WTC11 (cell line): ENCODE data around the gene SKI. TPM values are rescaled to one million over a fixed set of nuclear protein-coding genes. Genes with fewer than 3 reads are reported as not detected.

Experiments used
- ATAC-seq: fragments of 200-7000 bp; cut with Tn5 transposase; 2 replicates; pipeline ENCODE4 v1.10.0; 2021; ENCODE audit warnings: mild to moderate bottlenecking, moderate library complexity
- CTCF ChIA-PET: fragments of 300-600 bp; sonication (Branson Sonifier 250); formaldehyde crosslinking; loops from one replicate; lab custom pipeline; 2021; ENCODE audit warnings: antibody characterized with exemption; lab: Charles Lee
- POLR2A ChIA-PET: fragments of 350-600 bp; sonication (Branson Sonifier 250); formaldehyde crosslinking; loops from one replicate; lab custom pipeline; 2021; ENCODE audit warnings: antibody characterized with exemption; lab: Charles Lee
- DNase-seq: peaks from one replicate; pipeline ENCODE4 v3.0.0; 2021; ENCODE audit warnings: low spot score
- H3K27ac Mint-ChIP-seq: 2 replicates; pipeline ENCODE4 v1.8.0; 2021; ENCODE audit warnings: mixed read lengths
- H3K27me3 Mint-ChIP-seq: 2 replicates; pipeline ENCODE4 v1.8.0; 2021; ENCODE audit warnings: low read depth, mild to moderate bottlenecking, moderate library complexity, mixed read lengths
- H3K36me3 Mint-ChIP-seq: 2 replicates; pipeline ENCODE4 v1.8.0; 2021; ENCODE audit warnings: mixed read lengths
- H3K4me1 Mint-ChIP-seq: 2 replicates; pipeline ENCODE4 v1.8.0; 2022; ENCODE audit warnings: mixed read lengths
- H3K4me3 Mint-ChIP-seq: 2 replicates; pipeline ENCODE4 v1.8.0; 2021; ENCODE audit warnings: mild to moderate bottlenecking, moderate library complexity, mixed read lengths
- H3K9me3 Mint-ChIP-seq: 2 replicates; pipeline ENCODE4 v1.8.0; 2021; ENCODE audit warnings: mixed read lengths
- ATF2 ChIP-seq: sonication (generic); formaldehyde crosslinking; IDR thresholded peaks from 2 replicates; pipeline ENCODE4 v1.8.1; 2022; ENCODE audit warnings: low read depth, missing genetic modification reagents, borderline replicate concordance
- CBFB ChIP-seq: sonication (generic); formaldehyde crosslinking; IDR thresholded peaks from 2 replicates; pipeline ENCODE4 v1.8.1; 2022; ENCODE audit warnings: mild to moderate bottlenecking, low read depth, missing genetic modification reagents
- CTCF ChIP-seq: fragments of 200-600 bp; IDR thresholded peaks from 2 replicates; pipeline ENCODE4 v1.8.0; 2022; ENCODE audit warnings: antibody characterized with exemption
- ELF4 ChIP-seq: sonication (generic); formaldehyde crosslinking; IDR thresholded peaks from 2 replicates; pipeline ENCODE4 v1.8.1; 2022; ENCODE audit warnings: low read depth, mild to moderate bottlenecking, moderate library complexity, missing genetic modification reagents
- EMX1 ChIP-seq: fragments of 250-450 bp; sonication (Bioruptor Pico); IDR thresholded peaks from 2 replicates; pipeline ENCODE4 v1.8.0; 2021; ENCODE audit warnings: mild to moderate bottlenecking
- FOXJ3 ChIP-seq: sonication (generic); formaldehyde crosslinking; IDR thresholded peaks from 2 replicates; pipeline ENCODE4 v1.9.0; 2021; ENCODE audit warnings: missing genetic modification reagents, mild to moderate bottlenecking, borderline replicate concordance
- IRF1 ChIP-seq: sonication (generic); formaldehyde crosslinking; IDR thresholded peaks from 2 replicates; pipeline ENCODE4 v1.8.0; 2023; ENCODE audit warnings: missing genetic modification reagents
- MAX ChIP-seq: sonication (generic); formaldehyde crosslinking; IDR thresholded peaks from 2 replicates; pipeline ENCODE4 v1.8.0; 2022; ENCODE audit warnings: mild to moderate bottlenecking, missing genetic modification reagents
- MXD4 ChIP-seq: fragments of 250-450 bp; sonication (Bioruptor Pico); IDR thresholded peaks from 2 replicates; pipeline ENCODE4 v1.8.0; 2021; ENCODE audit warnings: mild to moderate bottlenecking, moderate library complexity, borderline replicate concordance
- MYBL2 ChIP-seq: sonication (generic); formaldehyde crosslinking; IDR thresholded peaks from 2 replicates; pipeline ENCODE4 v1.8.1; 2023; ENCODE audit warnings: mild to moderate bottlenecking, moderate library complexity, missing genetic modification reagents
- PRDM15 ChIP-seq: sonication (generic); formaldehyde crosslinking; IDR thresholded peaks from 2 replicates; pipeline ENCODE4 v1.8.0; 2022; ENCODE audit warnings: missing genetic modification reagents
- PRRX2 ChIP-seq: fragments of 250-450 bp; sonication (Bioruptor Pico); IDR thresholded peaks from 2 replicates; pipeline ENCODE4 v1.8.0; 2021; ENCODE audit warnings: mild to moderate bottlenecking
- STAT6 ChIP-seq: sonication (generic); formaldehyde crosslinking; conservative IDR thresholded peaks from 2 replicates; pipeline ENCODE4 v1.8.1; 2023; ENCODE audit warnings: mild to moderate bottlenecking, low read depth, missing genetic modification reagents, moderate library complexity
- TEAD4 ChIP-seq: sonication (generic); formaldehyde crosslinking; IDR thresholded peaks from 2 replicates; pipeline ENCODE4 v1.8.0; 2022; ENCODE audit warnings: mild to moderate bottlenecking, missing genetic modification reagents
- ZBTB43 ChIP-seq: sonication (generic); formaldehyde crosslinking; IDR thresholded peaks from 2 replicates; pipeline ENCODE4 v1.8.1; 2023; ENCODE audit warnings: mild to moderate bottlenecking, missing genetic modification reagents
- ZNF423 ChIP-seq: fragments of 250-450 bp; sonication (Bioruptor Pico); IDR thresholded peaks from 2 replicates; pipeline ENCODE4 v2.1.2; 2022; ENCODE audit warnings: mild to moderate bottlenecking, moderate library complexity
- ZNF512 ChIP-seq: sonication (generic); formaldehyde crosslinking; IDR thresholded peaks from 2 replicates; pipeline ENCODE4 v1.8.1; 2022; ENCODE audit warnings: missing genetic modification reagents, borderline replicate concordance
- ZNF532 ChIP-seq: fragments of 250-450 bp; sonication (Bioruptor Pico); IDR thresholded peaks from 2 replicates; pipeline ENCODE4 v1.9.0; 2021; ENCODE audit warnings: mild to moderate bottlenecking, borderline replicate concordance
- total RNA-seq: library from RNA; stranded (reverse); gene quantifications from 3 replicates; pipeline ENCODE4 v1.2.3, GENCODE V29; 2021

Gene SKI
- total RNA-seq, 1 experiment from 2014 or later = 88.6 TPM

- POLR2A ChIA-PET = no interaction called here
- H3K36me3 Mint-ChIP-seq = peaks cover 6% of the 10 kb centered on the region
- no peaks in the 10 kb centered on the region for H3K9me3 Mint-ChIP-seq
- no peak for TF ChIP-seq STAT6 (CRISPR knock-in tag)
- no peak for TF ChIP-seq CTCF
- TF ChIP-seq PRDM15 (CRISPR knock-in tag) = no peak
- no peak for TF ChIP-seq TEAD4 (CRISPR knock-in tag)
- no peak for TF ChIP-seq FOXJ3 (CRISPR knock-in tag)
- no peak for TF ChIP-seq ATF2 (CRISPR knock-in tag)
- TF ChIP-seq PRRX2 (CRISPR knock-in tag) = no peak
- TF ChIP-seq CBFB = no peak
- no peak for TF ChIP-seq ZNF423 (CRISPR knock-in tag)
- TF ChIP-seq EMX1 (CRISPR knock-in tag) = no peak
- TF ChIP-seq IRF1 (CRISPR knock-in tag) = no peak
- no peak for TF ChIP-seq MYBL2 (CRISPR knock-in tag)
- no peak for TF ChIP-seq ELF4 (CRISPR knock-in tag)
- TF ChIP-seq MAX = no peak
- TF ChIP-seq MXD4 = no peak
- TF ChIP-seq ZNF532 (CRISPR knock-in tag) = no peak
- TF ChIP-seq ZBTB43 (CRISPR knock-in tag) = no peak
- no peak for TF ChIP-seq ZNF512 (CRISPR knock-in tag)
- CTCF ChIA-PET = interaction anchor here (1.2 kb wide), 1 partner anchor 14 kb away, joined by 3 read pairs; no protein-coding TSS in a partner anchor
- no peak overlapping the region for H3K4me3 Mint-ChIP-seq
- H3K27me3 Mint-ChIP-seq = no peaks in the 10 kb centered on the region
- no peak; the same call in 1 of the 2 replicates for ATAC-seq
- peaks cover 5% of the 10 kb centered on the region; the same call in 1 of the 2 replicates for H3K4me1 Mint-ChIP-seq
- H3K27ac Mint-ChIP-seq = 0 out of 2 replicates have a peak overlapping the region, but pooled peaks have one; percentile 45
- DNase-seq = no peak
Measured at GRCh38 chr1:2300851-2301606, 72.9 kb downstream of the SKI start.
